Fibroblast of mammary gland (primary cell): ENCODE data around the gene DFFB.

Experiments used
- DNase-seq: peaks from one replicate; pipeline ENCODE4 v3.0.0-alpha.2; 2010; ENCODE audit warnings: low read depth
- H3K4me3 ChIP-seq: 2 replicates; pipeline ENCODE4 v1.5.1; 2011; ENCODE audit warnings: low read depth, mild to moderate bottlenecking, low read length, moderate library complexity; ENCODE audit not compliant: control insufficient read depth
- CTCF ChIP-seq: conservative IDR thresholded peaks from 2 replicates; pipeline ENCODE4 v1.5.1; 2011; ENCODE audit warnings: low read depth, low read length, inconsistent platforms; ENCODE audit not compliant: control insufficient read depth, insufficient read depth

DFFB gene

GRCh38 chr1:3886106-3886670 is 28.9 kb downstream of the DFFB start:
- H3K4me3 ChIP-seq: no peak overlapping the region
- no peak for DNase-seq
- no peak for TF ChIP-seq CTCF

GRCh38 chr1:3886691-3887090 is 29.4 kb downstream of the DFFB start:
- no peak for TF ChIP-seq CTCF
- H3K4me3 ChIP-seq: no peak overlapping the region
- no peak for DNase-seq

- DNase-seq: no peak
- TF ChIP-seq CTCF: no peak
- no peak overlapping the region for H3K4me3 ChIP-seq
Observed at GRCh38 chr1:3888301-3888700, 31.0 kb downstream of the DFFB start.

- DNase-seq: no peak
- H3K4me3 ChIP-seq: no peak overlapping the region
Observed at GRCh38 chr1:3889936-3890335, 32.7 kb downstream of the DFFB start.

GRCh38 chr1:3890389-3891328 is 33.4 kb downstream of the DFFB start:
- no peak overlapping the region for H3K4me3 ChIP-seq
- no peak for TF ChIP-seq CTCF
- DNase-seq: no peak

More at GRCh38 chr1:3889936-3890335, 32.7 kb downstream of the DFFB start:
- no peak for TF ChIP-seq CTCF

GRCh38 chr1:3891329-3891865 is 34.1 kb downstream of the DFFB start:
- no peak overlapping the region for H3K4me3 ChIP-seq
- DNase-seq: no peak
- TF ChIP-seq CTCF: no peak
